ENCODE measurements around the gene FARP2.
"Not testable (repeated sequence)": the region's sequence is repeated elsewhere in the genome, so short reads cannot be mapped to it uniquely, and the experiment has no call there.

FARP2 gene

DNA sequence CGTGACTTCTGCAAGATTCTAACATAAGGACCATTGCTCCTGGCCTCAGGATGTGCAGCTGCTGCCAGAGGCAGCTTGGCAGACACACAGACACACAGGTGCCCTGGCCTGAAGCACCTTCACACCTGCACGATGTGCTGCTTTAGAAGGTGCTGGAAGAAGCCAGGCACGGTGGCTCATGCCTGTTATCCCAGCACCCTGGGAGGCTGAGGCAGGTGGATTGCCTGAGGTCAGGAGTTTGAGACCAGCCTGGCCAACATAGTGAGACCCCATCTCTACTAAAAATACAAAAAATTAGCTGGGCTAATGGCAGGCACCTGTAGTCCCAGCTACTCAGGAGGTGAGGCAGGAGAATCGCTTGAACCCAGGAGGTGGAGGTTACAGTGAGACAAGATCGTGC lies 57.4 kb downstream of the FARP2 start:
- DNase-seq = not testable (repeated sequence)

- no peak for DNase-seq
These were observed 58.0 kb downstream of the FARP2 start for GRCh38 chr2:241413929-241414580.

- no peak for DNase-seq
These were observed 59.1 kb downstream of the FARP2 start for GRCh38 chr2:241415196-241415595.

DNA sequence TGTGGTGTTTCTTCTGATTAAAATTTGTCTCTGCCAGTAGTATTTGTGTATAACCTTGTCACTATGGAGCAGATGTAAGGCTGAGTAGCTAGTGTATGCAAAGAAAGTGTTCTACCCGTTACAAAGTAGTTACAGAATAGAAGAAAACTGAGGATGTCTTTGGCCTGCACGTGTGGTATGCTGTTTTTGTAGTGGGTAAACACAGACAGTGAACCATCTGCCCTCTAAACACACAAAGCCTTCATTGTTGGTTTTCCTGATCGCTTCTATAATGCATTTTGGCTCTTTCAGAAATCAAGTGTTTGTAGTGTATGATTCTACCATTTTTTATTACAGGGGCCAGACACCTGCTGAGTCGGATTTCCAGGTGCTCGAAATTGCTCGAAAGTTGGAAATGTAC lies 61.5 kb downstream of the FARP2 start:
- no peak for DNase-seq

DNA sequence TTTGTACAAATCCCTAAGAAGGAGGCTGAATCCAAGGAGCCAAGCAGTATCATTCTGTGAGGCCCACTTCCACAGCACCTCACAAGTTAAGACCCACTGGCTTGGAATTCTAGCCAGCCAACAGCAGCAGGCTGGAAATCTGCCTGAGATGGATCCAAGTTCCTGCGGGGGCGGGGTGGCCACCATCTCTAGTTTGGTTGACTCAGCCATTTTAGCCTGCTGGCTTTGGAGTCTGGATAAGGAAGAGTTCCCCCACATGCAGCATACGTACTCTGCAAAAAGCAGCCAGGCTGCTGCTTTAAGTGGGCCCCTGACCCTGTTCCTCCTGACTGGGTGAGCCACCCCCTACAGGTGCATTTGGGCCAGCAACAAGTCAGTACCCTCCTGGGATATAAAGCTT lies 65.2 kb downstream of the FARP2 start:
- DNase-seq = no peak

GRCh38 chr2:241421942-241422341 lies 65.9 kb downstream of the FARP2 start:
- DNase-seq = not testable (repeated sequence)

DNA sequence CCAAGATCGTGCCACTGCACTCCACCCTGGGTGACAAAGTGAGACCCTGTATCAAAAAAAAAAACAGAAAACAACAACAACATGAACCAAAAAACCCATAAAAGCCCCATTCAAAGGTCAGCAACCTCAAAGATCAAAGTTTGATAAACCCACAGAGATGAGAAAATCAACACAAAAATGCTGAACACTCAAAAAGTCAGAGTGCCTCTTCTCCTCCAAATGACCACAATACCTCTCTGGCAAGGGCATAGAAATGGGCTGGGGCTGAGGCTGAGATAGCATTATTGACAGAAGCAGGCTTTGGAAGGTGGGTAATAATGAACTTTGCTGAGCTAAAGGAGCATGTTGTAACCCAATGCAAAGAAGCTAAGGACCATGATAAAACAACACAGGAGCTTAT lies 66.3 kb downstream of the FARP2 start:
- no peak for DNase-seq

- not testable (repeated sequence) for DNase-seq
These were observed 67.4 kb downstream of the FARP2 start for GRCh38 chr2:241423489-241423888.

GRCh38 chr2:241425368-241425767 lies 69.3 kb downstream of the FARP2 start:
- DNase-seq = no peak

- DNase-seq = no peak
These were observed 74.1 kb downstream of the FARP2 start for GRCh38 chr2:241430178-241430577.

GRCh38 chr2:241432824-241433448 lies 76.9 kb downstream of the FARP2 start:
- no peak for DNase-seq

- DNase-seq = no peak
These were observed 81.1 kb downstream of the FARP2 start for GRCh38 chr2:241437179-241437578.

DNA sequence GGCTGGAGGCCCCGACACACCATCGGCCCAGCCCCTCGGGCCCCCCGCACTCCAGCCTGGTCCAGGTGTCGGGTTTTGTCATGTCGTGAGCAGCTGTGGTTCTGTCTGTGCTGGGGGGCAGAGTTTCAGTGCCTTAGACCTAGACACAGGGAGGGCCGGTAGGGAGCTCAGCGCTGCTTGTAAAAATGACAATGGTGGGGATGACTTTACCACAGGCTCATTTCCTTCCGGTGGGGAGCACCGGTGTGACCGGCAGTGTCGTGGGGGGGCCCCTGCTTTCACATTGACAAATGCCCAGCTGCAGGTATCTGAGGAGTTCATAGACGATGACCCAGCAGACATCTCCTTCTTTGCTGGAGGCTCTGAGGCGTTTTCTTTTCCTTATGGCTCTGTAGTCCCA lies 85.4 kb downstream of the FARP2 start:
- DNase-seq = no peak

DNA sequence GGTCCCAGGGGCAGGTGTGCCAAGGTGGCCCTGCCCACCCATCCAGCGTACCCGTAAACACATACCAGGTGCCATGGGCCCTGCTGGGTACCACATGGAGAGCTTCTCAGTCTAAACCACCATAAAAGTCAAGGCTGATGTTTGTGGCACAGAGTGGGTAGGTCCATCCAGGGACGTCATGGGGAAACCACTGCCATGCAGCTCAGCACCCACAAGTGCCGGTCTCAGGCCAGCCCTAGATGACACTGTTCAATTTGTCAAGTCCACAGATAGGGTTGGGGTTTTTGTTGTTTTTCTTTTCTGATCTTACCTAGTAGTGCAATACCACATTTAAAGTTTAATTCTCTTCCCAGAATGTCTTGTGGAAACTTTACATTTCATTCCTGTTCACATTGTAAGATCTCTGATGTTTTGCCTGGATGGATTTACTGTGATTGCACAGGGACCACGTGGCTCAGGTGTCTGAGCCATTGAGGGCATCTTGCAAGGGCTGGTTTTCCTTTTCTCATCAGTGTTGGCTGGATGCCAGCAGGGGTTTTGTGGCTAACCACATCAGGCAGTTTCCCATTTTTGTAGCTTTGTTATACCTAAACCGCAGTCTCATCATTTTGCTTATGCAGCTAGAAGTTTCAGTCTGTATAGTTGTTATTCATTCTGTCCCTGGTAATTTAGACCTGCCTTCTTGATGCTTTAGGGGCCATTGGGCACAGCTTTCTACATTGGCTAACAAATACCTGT lies 87.6 kb downstream of the FARP2 start:
- DNase-seq = no peak

GRCh38 chr2:241445426-241445825 lies 89.3 kb downstream of the FARP2 start:
- no peak for DNase-seq

- DNase-seq = not testable (repeated sequence)
These were observed 94.0 kb downstream of the FARP2 start for GRCh38 chr2:241450092-241450491.

- DNase-seq = no peak
These were observed 95.9 kb downstream of the FARP2 start for GRCh38 chr2:241451840-241452506.

DNA sequence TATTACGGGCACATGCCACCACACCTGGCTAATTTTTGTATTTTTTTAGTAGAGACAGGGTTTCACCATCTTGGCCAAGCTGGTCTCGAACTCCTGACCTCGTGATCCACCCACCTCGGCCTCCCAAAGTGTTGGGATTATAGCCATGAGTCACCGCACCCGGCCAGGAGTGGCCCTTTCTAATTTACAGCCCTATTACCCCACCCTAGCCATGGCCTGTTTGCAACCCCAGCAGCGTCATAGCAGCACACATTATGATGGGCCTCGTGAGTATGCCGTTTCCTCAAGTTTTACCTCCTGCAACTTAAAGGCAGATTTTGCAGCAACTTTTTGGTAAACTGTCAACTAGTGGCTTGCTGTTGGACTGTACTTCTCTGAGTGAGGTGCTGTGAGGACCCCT lies 97.8 kb downstream of the FARP2 start:
- not testable (repeated sequence) for DNase-seq

DNA sequence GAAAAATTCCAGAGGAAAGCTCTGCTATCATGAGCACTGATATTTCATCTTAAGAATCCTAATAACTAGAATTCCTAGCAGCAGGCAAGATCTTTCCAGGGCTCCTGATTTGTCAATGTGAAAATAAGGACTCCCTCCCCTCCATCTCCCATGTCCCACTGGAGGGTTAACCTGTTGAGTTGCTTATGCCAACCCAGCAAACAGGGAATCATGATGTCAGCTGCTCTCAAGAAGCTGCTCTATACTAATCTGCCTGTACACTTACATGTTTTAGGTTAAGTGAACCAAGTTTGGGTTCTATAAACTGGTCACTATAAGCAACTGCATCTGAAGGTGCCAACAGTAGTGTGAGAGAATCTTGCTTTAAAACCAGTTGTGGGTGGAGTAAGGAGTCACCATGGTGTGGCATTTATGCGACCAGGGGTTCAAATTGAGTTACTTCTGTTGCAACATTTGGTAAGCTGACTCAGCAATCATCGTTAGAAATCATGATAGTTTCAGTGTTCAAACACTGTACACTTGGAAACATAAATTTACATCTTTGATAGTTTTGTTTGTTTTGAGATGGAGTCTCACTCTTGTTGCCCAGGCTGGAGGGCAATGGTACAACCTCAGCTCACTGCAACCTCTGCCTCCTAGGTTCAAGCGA lies 98.9 kb downstream of the FARP2 start:
- DNase-seq = no peak

- no peak for DNase-seq
These were observed 100.5 kb downstream of the FARP2 start for GRCh38 chr2:241456546-241456945.

- no peak for DNase-seq
These were observed 102.6 kb downstream of the FARP2 start for GRCh38 chr2:241458687-241459086.

GRCh38 chr2:241459520-241459919 lies 103.4 kb downstream of the FARP2 start:
- no peak for DNase-seq

DNA sequence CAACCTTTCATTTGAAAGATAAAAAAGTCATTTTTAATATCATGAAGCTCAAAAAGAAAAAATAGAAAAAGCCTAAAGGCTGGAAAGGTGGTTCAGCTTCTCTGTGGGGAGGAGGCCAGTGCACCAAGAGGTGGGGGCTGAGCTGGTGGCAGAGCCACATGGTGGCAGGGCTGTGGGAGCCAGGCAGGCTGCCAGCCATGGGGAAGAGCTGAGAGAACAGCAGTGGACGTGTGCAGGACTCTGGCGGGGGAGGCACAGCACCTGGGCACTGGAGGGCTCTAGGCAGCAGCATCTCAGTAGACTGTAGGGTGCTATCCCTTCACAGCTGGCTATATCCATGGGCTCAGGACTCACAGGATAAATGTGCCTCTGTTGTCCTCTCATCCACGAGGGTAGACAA lies 104.5 kb downstream of the FARP2 start:
- DNase-seq = no peak

Data from cortex of kidney (tissue), 1 donor.